Astrocyte (in vitro differentiated cells and primary cell): ENCODE data around the gene SUPT5H.

Source experiments
- EZH2 ChIP-seq: IDR thresholded peaks from 2 replicates; pipeline ENCODE4 v1.6.1; 2012; ENCODE audit warnings: mild to moderate bottlenecking, low read length, inconsistent platforms; ENCODE audit not compliant: insufficient read depth
- TF ChIP-seq, protein P1 (sequence below): IDR thresholded peaks from 2 replicates; pipeline ENCODE4 v1.5.1; 2011; ENCODE audit warnings: low read depth, mild to moderate bottlenecking, inconsistent platforms, low read length, moderate library complexity; ENCODE audit not compliant: insufficient read depth

DNA sequence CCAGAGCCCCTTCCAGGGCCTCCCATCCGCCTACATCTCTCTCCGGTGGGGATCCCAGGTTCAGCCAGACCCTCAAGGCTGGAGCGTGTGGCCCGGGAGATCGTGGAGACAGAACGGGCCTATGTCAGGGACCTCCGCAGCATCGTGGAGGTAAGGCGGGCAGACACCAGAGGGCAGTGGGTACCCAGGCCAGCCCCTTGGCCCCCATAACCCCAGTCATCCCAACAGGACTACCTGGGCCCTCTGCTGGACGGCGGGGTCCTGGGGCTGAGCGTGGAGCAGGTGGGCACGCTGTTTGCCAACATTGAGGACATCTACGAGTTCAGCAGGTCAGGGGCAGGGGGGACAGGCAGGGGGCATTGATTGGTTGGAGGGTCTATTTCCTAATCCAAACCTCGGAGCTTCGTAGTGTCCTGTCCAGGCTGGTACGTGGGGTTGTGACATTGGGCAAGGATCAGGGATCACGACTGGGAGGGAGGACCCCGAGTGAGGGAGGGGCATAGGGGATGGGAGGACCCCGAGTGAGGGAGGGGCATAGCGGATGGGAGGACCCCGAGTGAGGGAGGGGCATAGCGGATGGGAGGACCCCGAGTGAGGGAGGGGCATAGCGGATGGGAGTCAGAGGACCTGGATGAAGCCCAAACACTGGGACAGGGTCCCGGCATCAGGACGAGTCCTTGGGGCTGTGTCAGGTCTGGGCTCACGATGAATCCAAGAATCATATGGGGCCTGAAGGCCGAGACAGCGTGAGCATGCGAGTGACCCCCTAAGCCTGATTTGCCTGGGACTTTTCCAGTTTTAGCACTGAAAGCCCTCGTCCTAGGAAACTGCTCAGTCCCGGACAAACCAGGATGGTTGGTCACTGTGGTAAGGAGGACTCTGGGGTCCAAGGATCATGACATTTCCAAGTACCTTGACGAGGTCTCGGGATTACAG lies 30.0 kb upstream of the SUPT5H start:
- TF ChIP-seq EZH2 = no peak
- TF ChIP-seq, protein P1, sequence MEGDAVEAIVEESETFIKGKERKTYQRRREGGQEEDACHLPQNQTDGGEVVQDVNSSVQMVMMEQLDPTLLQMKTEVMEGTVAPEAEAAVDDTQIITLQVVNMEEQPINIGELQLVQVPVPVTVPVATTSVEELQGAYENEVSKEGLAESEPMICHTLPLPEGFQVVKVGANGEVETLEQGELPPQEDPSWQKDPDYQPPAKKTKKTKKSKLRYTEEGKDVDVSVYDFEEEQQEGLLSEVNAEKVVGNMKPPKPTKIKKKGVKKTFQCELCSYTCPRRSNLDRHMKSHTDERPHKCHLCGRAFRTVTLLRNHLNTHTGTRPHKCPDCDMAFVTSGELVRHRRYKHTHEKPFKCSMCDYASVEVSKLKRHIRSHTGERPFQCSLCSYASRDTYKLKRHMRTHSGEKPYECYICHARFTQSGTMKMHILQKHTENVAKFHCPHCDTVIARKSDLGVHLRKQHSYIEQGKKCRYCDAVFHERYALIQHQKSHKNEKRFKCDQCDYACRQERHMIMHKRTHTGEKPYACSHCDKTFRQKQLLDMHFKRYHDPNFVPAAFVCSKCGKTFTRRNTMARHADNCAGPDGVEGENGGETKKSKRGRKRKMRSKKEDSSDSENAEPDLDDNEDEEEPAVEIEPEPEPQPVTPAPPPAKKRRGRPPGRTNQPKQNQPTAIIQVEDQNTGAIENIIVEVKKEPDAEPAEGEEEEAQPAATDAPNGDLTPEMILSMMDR = no peak
